HT1080 (cell line): ENCODE data around the gene RUNX1. TPM values are rescaled to one million over a fixed set of nuclear protein-coding genes. Genes with fewer than 3 reads are reported as not detected.

ENCODE experiments used
- DNase-seq: peaks from one replicate; pipeline ENCODE4 v3.0.0-alpha.2; 2015; ENCODE audit warnings: low read depth
- polyA plus RNA-seq, 2 experiments: library from polyadenylated mRNA; depleted of rRNA; stranded (reverse); fragments of >200 nt; gene quantifications; 2 replicates each; pipeline ENCODE4 v1.2.3, GENCODE V29; 2015
- total RNA-seq: library from RNA; depleted of rRNA; stranded (reverse); fragments of >200 nt; shearing (Covaris generic); gene quantifications from 2 replicates; pipeline ENCODE4 v1.2.3, GENCODE V29; 2014; rRNA removed

Gene RUNX1
- total RNA-seq = 18.0 and 31.3 TPM in 2 replicates
- polyA plus RNA-seq (2015; cell fraction: cytosol; rRNA removed) = 40.5 and 41.2 TPM in 2 replicates
- polyA plus RNA-seq (2015; cell fraction: nucleus; rRNA removed) = 64.2 and 69.3 TPM in 2 replicates

DNA sequence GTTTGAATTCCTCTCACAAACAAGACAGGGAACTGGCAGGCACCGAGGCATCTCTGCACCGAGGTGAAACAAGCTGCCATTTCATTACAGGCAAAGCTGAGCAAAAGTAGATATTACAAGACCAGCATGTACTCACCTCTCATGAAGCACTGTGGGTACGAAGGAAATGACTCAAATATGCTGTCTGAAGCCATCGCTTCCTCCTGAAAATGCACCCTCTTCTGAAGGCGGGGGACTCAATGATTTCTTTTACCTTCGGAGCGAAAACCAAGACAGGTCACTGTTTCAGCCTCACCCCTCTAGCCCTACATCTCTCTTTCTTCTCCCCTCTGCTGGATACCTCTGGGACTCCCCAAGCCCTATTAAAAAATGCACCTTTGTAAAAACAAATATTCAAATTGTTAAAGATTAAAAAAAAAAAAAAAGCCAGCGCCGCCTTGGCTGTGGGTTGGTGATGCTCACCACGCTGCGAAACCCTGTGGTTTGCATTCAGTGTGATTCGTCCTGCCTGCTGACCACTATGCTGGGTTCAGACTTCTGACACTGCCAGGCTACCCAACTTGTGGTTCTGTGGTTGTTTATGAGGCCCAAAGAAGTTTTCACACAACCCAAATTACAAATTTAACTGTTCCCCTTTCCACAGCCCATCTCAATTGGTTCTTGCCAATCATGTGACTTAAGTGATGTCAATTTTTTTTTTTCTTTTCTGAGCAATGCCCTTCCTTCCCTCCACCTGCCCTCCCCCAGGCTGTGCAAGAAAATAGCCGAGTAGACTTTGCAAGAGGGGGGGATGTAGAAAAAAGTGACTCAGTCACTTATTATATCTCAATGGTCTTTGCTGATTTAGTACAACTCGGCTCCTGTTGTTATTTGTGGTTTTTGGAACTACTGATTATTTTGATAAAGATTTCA lies at the start of gene RUNX1:
Gene RUNX1 (minus strand): TSS at position 597 of the 912 bp plus-strand sequence.
- peak; percentile 99 for DNase-seq

DNA sequence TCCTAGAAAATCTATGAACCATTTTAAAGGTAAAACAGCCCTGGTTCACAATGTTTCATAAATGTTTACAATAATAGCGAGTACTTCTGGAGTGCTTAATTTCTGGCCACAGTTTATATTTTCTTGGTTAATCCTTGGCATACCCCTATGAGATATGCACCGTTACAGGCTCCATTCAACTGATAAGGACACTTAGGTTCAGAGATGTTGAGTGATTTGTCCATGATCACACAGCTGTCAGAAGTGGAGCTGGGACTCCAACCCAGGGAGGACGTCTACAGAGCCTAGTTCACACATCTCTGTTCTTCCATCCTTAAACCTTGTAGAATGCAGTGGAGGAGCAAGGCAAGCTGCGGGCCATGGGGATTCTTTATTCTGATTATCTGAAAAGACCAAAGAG lies 48.4 kb upstream of the RUNX1 start:
- no peak for DNase-seq

DNA sequence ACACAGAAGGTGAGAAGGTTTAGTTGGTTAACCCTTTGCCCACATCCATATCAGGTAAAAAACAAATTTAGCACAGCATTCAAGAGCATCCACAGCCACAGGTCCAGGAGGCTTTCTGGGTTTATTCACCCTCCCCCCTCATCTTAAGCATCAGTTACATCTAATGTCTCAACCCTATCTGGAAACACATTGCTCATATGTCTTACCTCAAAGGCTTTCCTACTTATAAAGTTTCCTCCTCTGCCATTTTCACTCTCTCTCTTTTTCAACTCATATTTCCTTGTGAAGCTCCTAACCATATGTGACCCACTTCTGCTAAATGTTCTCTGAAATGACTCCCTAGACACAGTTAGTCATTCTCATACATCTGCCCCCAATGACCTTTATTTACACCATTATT lies 47.9 kb upstream of the RUNX1 start:
- DNase-seq = no peak

DNA sequence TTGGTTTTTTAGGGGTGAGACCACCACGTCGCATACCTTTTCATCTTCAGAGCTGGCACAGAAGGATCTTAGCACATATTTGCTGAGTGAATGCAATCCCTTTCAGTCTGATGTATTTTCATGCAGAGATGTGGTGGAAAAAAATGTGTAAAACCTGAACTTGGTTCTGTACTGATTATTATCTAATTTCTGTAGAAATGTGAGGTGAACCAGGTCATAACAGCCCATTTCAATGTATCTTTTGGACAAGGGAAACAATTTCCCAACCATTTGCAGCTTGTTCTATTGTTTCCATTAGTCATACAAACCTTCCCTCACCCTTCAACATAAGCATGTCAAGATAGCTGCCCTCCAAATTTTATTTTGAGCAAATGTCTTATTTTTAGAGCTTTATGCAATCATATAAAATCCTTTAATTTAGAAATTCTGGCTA lies 46.8 kb upstream of the RUNX1 start:
- DNase-seq = no peak

DNA sequence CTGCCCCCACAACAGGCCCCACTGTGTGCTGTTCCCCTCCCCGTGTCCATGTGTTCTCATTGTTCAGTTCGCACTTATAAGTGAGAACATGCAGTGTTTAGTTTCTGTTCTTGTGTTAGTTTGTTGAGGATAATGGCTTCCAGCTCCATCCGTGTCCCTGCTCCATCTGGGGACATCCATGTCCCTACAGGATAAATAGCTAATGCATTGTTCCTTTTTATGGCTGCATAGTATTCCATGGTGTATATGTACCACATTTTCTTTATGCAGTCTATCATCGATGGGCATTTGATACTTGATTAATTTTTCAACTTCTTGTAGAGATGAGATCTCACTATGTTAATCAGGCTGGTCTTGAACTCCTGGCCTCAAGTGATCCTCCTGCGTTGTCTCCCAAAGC lies 44.4 kb upstream of the RUNX1 start:
- no peak for DNase-seq

DNA sequence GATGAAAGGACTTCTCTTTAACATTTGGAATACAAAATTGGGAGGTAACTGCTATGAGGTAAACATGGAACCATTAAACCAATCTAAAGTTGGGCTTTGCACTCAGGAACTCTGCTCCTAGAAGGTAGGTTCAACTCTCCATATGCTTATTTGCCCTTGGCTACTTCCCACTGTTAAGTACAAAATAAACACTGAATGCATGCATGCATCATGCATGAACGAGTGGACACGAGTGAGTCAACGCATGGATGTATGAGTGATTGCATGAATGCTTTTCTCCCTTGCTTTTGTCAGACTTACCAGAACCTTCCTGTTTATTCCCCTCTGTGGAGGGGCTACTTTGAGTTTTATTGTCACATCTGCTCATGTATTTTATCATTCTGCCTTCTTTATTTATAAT lies 42.4 kb upstream of the RUNX1 start:
- no peak for DNase-seq

DNA sequence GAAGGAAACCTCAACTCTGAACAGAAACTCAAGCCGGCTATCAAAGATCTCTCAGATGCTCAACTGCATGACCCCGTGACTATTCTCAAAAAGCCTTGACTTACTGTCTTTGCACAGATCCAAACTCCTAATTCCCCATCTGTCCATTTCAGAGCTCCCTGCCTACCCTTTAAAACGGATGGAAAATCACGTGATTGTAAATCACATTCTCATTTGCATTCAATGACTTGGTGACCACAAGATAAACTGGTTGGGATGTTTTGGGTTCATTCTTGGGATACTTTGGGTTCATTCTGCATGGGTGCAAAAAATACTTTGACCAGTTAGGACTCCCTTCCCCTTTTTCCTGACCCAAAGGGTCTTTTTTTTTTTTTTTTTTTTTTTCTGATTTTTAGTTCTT lies 41.3 kb upstream of the RUNX1 start:
- DNase-seq = no peak

DNA sequence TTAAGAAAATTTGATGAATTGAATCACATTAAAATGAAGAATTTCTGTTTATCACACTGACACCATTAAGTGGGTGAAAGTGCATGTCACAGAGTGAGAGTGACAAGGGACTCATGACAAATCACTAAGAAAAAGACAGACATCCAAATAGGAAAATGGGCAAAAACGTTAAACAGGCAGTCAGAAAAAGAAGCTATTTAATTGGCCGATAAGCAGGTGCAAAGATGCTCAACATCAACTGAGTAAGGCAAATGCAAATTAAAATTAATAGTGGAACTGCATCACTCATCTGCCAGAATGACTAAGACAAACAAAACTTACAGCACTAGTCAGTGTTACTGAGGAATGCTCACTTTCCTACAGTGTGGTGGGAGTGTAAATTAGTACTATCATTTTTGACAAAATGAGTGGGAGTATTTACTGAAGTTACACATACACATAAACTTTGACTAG lies 39.2 kb upstream of the RUNX1 start:
- no peak for DNase-seq

DNA sequence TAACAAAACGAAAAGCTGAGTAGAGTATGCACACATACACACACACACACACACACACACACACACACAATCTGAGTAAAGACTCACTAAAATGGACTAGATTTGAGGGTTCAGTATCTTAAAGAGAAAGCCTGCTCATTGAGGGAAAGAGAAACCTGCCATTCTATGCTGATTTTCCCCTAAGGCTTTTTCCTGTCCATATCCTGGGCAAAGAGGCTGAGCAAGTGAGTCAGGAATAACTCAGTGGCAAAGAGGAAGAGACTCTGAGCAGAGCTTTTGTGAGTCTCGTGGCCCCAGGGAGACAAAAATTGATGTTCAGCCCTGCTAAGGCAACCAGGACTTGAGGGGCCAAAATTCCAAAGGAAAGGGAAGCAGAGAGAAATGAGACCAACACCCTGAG lies 37.3 kb upstream of the RUNX1 start:
- DNase-seq = peak; percentile 66

DNA sequence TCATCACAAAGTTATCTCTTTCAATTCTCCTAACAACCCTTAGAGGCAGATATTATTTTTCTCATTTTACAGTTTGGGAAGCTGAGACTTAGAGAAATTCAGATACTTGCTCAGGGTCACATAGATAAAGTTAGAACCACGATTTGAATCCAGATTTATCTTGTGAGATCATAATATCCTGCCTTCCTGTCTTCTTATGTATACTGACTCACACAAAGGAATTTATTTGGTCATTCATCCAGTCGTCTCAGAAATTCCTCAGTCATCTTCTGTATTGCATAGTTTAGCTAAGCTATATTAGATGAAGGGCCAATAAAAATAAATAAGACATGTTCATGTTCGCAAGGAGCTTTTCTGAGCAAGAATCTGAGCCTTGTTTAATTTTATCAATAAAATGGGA lies 35.8 kb upstream of the RUNX1 start:
- peak; percentile 89 for DNase-seq

DNA sequence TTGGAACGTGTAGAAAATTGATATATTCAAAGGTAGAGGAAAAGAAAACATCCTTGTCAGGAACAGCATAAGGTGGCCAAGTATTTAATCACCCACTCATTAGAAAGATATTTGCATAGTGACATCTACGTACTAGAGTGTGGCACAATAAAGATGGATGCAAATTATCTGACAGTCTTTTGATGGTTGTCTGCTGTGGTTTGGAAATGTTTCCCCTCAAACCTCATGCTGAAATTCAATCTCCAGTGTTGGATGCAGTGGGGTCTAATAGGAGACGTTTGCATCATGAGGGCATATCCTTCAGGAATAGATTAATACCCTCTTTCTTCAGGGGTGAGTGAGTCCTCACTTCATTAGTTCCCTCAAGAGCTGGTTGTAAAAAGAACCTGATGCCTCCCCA lies 34.1 kb upstream of the RUNX1 start:
- no peak for DNase-seq

DNA sequence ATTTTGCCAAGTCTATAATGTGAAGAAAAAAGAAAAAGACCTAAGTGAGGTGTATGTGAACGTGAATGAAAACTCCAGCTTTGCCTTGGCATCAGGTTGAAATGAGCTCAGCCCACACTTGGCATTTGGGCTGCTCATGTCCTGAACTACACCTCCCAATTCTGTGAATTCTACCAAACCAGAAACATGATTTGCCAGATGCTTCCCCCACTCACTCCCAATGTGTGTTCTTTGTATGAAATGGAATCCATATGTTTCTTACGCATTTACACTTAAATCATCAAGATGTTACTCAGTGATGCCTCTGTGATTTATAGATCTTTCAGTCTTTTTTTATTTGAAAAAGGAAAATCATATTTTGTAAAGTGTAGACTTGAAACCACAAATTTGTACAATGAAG lies 32.8 kb upstream of the RUNX1 start:
- DNase-seq = no peak

DNA sequence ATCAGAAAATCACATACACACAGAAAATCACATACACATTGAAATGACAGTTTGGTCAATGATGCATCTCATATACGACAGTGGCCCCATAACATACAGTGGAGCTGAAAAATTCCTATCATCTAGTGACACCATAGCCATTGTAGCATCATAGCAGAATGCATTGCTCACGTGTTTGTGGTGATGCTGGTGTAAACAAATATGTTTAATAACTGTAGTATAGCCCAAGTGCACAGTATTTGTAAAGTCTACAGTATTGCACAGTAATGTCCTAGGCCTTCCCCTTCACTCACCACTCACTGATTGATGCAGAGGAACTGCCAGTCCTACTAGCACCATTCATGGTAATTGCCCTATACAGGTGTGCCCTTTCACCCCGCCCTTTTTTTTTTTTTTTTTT lies 30.1 kb upstream of the RUNX1 start:
- no peak for DNase-seq

DNA sequence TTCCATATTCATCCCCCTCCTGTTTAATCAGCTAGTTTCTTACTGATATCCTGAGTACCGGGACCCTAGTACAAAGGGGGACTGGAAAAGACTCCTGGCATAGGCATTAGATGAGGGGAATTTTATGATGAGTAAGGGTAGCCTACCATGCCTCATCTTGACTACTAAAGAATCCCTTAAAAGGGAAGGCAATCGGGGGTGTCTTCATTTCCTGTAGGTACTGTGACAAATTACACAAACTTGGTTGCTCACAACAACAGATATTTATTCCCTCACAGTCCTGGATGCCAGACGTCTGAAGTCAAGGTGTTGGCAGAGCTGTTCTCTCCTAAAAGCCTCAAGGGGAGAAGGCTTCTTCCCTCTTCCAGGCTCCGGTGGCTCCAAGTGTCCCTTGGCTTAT lies 28.9 kb upstream of the RUNX1 start:
- DNase-seq = peak; percentile 25

DNA sequence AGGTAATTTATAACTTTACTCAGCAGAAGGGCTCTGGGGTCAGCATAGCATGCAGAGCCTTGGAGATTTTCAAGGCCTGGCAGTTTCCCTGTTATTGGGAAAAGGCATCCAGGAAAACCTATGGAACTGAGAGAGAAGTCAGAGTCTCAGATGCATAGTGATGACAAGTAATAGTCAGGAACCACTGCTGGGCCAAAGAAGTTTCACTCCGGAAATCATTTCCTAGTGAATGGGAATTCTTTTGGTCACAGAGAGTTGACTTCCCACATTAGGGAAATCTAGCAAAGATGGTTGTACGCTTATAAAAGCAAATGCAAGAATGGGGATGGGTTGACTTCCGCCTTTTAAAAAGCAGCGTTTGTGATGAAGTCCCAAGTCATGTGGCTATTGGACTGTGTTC lies 28.4 kb upstream of the RUNX1 start:
- no peak for DNase-seq

DNA sequence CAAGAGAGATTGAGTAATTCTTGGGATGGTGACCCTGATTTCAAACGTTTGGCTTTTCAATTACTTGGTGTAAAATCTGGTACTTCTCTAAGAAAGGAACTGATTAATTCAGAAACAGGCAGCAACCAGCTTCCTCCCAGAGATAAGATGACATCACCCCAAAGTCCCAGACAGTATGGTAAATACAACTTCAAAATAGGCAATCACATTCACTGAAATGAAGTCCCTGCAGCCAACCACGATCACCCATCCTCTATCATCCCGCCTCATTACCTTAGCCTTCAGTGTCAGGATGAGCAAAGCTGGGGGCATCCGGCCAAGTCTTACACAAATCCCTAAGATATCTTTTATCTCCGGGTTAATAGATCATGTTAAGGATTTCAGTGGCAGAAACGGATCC lies 26.4 kb upstream of the RUNX1 start:
- peak; percentile 53 for DNase-seq

DNA sequence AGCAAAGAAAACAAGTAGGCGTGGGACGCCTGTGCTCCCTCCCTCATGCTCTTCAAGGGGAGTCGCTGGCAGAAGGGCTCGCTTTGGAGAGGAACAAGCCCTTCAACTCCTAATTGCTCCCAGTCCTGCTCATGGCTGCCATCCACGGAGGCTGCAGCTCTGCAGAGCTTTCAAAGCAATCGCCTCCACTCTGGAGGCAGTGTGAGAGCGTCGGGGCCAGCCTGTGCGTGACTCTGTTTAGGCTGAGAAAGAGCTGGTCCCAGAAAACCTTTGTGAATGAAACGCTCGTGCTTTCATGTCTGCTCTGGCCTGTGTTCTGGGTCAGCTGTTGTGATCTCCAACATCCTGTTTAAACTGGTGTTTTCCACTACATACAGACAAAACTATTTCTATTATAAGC lies 23.9 kb upstream of the RUNX1 start:
- DNase-seq = no peak

DNA sequence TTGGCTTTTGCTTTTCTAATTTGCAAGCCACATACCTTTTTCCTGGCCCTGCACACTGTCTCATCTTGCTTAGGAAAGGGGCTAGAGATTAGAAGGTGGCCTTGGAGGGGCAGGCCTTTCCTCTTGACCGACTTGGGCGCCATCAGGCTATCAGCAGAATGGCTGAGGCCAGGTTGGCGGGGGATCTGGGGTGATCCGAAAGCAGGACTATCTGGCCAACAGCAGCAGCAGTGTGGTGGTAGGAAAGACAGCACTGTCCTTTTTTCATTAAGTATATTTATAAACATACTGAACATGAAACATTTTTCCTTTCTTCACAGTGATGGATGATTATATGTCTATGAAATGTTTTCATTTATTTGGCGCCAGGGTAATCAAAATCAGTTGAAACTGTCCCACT lies 23.5 kb upstream of the RUNX1 start:
- no peak for DNase-seq

DNA sequence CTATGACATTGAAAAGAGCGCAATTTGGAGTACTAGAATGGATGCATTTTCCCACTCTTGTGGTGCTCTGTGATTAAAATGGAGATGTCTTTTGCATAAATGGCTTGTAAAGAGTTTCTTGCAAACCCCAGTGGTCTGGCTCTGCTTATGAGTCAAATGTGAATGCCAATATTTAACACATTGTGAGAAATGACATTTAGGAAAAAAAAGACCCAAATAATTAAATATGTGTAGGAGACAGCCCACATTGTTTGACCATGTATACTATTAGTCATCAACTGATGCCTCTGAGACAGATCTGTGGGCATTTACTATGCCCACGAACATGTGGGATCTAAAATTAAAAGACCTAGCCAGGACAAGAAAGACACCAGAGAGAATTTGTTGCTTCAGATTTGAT lies 22.2 kb upstream of the RUNX1 start:
- DNase-seq = peak; percentile 46

DNA sequence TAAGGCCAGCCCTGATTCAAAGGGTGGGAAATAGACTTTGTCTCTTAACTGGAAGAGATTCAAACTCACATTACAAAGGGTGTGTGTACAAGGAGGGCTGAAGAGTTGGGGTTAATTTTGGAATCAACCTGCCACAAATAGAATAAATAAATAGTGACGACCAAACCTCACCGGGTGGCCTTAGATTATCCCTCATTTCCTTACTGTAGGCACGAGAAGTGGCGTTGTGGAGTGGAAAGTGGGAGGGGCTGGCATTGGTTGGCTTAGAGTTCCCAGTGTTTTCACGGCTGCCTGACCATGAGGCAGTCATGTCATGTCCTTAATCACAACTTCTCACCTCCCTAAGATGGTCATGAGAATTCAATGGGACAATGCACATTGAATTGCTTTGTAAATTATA lies 21.3 kb upstream of the RUNX1 start:
- no peak for DNase-seq

DNA sequence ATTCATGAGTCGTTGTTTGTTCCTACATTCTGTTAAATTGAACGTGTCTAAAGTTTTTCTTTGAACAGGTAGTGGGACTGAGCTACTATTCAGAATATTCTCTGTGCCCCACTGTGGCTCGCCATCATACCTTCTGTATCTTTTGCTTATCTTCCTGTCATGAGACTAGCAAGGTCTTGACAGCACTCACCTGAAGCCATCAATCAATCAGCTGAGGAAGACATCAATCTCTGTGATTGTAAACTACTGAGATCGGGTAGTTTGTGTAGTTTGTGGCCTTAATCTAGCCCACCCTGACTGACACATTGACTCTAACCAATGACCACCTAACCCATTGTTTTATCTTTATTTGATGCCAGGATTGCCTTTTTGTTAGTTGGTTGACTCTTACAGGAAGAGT lies 17.7 kb upstream of the RUNX1 start:
- DNase-seq = no peak

DNA sequence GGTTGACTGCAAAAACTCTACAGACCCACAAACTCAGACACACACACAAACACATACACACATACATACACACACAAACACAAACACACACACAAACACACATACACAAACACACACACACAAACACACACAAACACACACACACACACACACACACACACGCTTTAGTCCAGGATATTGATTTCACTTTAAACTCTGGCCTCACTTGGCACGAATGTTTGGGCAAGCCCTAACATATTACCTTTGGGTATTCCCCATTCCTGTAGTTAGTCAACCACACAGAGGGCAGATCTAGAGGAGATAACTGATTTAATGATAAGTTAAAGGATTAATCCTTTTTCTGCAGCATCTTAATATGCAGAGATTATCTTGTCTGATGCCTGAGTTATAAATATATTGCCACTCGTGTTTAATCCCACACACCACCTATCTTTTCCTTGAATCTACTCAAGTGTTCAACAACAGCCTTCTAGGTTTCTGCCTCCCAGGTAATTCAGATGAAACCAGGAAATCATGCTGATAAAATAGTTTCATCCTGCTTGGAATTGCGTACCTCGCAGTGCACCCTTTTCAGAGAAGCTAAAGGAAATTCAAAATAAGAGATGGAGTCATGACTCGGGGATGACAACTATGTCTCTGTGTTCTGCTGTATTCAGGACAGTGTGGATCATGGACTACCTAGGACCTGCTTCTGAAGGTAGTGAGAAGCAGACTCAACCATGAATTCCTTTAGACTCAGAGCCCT lies 14.5 kb upstream of the RUNX1 start:
- no peak for DNase-seq
